IMR-90 (cell line): ENCODE data around the gene PCYT1A.

Experiments
- ELK1 ChIP-seq: fragments of 150-350 bp; IDR thresholded peaks from 2 replicates; pipeline ENCODE4 v1.6.1; 2016; ENCODE audit warnings: low read depth, mild to moderate bottlenecking, low read length, moderate library complexity, borderline replicate concordance
- FOS ChIP-seq: fragments of 150-350 bp; IDR thresholded peaks from 2 replicates; pipeline ENCODE4 v1.6.1; 2016; ENCODE audit warnings: low read depth, low read length
- TF ChIP-seq, protein P1 (sequence below): conservative IDR thresholded peaks from 2 replicates; pipeline ENCODE4 v1.5.1; 2012; ENCODE audit warnings: mild to moderate bottlenecking, low read depth, low read length, improper control_type of control experiment

DNA sequence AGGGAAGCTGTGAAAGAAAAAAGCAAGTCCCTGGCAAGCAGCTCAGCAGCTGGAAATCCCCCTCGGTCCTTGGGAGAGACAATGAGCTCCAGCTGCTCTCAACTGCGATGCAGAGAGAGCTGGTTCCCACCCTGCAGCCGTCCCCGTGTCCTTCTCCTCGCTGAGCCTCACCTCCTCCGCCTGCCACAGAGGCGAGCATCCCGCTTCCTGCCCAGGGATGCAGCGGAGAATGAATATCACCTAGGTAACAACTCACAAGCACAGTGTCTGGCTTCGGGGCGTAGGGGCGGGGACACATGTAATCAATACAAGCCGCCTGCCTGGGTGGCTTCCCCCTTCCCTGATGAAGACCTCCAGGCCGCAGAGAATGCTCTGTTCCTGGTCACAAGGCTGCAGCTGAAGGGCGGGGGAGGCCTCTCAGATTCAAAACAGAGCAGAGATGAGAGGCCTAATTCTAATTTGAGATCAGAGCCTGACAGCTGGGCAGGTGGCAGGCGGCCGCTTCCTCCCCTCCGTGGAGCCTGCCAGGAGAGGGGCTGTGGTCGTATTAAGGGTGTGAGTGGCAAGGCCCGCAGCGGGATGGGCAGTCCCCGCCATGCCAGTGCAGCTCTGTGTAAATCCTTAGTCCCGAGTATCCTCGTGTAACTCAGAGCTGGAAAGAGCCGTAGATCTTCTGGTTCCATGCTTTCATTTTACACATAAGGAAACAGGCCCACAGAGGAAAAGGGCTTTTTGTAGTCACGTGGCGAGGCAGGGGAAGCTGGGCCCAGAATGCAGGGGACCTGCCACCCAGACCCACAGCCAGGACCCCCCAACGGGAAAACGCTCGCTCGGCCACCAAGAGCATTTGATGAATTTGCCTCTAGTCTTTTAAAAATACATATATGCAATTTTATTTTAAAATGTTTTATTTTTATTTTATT is 100.6 kb downstream of the PCYT1A start:
- TF ChIP-seq, protein P1, sequence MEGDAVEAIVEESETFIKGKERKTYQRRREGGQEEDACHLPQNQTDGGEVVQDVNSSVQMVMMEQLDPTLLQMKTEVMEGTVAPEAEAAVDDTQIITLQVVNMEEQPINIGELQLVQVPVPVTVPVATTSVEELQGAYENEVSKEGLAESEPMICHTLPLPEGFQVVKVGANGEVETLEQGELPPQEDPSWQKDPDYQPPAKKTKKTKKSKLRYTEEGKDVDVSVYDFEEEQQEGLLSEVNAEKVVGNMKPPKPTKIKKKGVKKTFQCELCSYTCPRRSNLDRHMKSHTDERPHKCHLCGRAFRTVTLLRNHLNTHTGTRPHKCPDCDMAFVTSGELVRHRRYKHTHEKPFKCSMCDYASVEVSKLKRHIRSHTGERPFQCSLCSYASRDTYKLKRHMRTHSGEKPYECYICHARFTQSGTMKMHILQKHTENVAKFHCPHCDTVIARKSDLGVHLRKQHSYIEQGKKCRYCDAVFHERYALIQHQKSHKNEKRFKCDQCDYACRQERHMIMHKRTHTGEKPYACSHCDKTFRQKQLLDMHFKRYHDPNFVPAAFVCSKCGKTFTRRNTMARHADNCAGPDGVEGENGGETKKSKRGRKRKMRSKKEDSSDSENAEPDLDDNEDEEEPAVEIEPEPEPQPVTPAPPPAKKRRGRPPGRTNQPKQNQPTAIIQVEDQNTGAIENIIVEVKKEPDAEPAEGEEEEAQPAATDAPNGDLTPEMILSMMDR, result no peak
- TF ChIP-seq FOS, result no peak
- TF ChIP-seq ELK1, result no peak
